ENCODE measurements around the gene COL6A2.

COL6A2 gene

DNA sequence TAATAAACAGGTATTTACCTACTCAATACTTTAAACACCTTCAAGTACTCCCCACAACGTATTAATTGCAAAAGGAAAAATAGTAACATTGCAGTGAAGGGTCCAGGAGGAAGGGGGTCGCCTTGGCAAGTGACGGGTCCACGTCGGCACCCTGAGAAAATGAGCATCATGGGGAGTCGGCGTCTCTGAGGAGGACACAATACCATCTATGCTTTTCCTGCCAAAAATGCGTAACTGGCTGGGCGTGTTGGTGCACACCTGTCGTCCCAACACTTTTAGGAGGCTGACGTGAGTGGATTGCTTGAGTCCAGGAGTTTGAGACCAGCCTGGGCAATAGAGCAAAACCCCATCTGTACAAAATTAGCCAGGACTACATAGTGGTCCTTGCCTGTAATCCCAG is 50.2 kb downstream of the COL6A2 start:
- Histone ChIP-seq H3K4me3 (no peak overlapping the region), H3K27ac (no peak overlapping the region)

DNA sequence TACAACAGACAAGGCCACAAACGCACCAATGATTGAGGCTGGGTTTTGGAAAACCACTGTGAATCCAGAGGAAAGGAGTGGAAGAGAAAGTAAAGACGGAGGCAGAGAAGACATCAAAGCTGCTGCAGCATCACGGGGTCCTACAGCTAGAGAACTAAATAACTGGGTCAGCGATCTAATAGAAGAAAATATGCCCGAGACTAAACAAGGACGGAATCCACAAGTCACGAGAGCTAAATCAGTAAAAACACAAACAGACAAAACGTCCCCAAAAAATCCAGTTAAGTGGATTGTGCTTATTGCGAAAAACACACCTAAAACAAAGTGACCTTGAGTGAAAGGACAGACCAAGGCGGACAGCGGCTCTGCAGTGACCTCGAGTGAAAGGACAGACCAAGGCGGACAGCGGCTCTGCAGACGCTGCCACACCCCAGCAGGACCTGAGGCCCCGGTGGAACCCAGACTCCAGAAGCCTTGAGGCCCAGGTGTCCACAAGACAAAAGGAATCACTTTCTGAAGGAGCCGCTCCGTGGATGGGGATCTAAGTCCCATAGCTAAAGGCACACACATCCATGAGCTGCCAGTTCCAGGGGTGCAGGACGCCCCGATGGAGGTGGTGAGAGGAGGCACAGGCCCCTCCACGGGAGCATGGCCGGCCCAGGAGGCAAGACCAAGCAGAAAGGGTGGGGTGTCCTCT is 51.4 kb downstream of the COL6A2 start:
- no peak overlapping the region for H3K27ac ChIP-seq
- no peak overlapping the region for H3K4me3 ChIP-seq

DNA sequence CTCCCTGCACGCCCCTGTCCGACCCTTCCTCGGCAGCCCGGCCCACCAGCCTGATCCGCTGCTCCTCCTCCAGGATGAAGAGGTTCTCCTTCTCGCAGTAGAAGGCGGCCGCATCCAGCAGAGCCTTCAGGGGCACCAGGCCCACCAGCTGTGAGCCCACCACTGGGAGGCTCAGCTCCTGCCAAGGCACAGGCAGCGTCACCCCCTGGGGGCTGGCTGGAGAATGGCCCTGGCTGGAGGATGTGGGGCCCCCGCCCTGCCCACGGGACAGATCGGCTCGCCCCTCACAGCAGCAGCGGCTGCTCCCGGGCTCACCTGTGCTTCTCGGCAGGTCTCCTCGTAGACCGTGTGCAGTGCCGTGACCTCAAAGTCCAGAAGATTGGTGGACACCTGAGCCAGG is 52.2 kb downstream of the COL6A2 start:
- no peak overlapping the region for H3K4me3 ChIP-seq
- no peak overlapping the region for H3K27ac ChIP-seq

DNA sequence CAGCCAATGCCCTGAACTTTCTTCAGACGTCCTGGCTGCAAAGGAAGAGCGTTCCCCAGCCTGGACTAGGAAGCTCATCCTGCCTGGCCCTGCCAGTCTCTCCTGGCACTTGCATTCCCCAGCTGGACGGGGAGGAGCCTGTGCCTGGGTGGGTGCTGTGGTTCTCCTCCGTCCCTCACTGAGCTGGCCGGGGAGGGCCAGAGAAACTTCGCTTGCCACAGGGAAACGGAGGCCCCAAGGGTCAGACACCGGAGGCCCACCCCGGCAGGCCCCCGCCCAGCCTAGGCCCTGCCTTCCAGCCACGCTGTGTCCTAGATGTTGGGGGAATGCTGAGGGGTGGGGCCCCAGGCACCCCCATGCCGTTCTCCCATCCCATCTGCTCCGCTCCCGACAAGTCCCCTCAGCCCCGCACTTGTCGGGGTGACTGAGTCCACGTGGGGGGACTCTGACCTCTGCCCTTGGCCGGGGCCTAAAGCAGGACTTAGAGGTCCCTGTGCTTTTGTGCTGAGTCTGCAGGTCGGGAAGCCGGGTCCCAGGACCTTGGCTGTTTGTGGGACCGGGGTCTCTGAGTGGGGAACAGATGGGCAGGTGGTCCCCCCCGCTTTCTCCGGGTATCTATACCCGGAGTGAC is 52.7 kb downstream of the COL6A2 start:
- no peak overlapping the region for H3K4me3 ChIP-seq
- H3K27ac ChIP-seq = no peak overlapping the region

DNA sequence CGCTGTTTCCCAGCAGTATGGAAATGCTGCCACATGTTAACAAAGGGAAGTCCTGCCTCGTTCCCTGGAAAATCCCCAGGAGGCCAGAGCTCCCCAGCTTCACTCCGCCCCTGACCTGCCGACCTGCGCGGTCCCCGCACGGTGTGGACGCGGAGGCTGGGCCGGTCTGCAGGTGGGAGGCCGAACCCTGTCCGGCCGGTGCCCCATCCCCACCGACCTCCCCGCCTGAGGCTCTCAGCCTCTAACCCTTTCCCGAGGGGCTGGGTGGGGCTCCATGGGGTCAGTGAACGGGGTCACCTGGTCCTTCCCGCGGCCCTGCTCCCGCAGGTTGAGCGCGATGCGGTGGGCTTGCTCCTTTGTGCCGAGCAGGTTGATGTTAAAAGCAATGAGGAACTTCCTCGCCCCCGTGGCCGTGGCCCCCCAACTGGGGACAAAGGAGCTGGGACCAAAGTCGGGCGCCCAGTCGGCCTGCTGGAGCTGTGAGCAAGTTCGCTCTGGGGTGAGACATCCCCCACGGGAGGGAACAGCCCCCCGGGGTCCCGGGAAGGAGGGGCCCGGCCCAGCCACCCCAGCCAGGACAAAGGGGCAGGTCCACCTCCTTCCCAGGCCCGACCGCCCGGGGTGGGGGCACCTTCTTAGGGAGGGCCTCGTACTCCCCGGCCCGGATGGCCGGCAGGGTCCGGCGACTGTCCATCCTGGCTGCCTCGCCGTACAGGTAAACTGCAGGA is 53.5 kb downstream of the COL6A2 start:
- H3K27ac ChIP-seq = no peak overlapping the region
- no peak overlapping the region for H3K4me3 ChIP-seq

DNA sequence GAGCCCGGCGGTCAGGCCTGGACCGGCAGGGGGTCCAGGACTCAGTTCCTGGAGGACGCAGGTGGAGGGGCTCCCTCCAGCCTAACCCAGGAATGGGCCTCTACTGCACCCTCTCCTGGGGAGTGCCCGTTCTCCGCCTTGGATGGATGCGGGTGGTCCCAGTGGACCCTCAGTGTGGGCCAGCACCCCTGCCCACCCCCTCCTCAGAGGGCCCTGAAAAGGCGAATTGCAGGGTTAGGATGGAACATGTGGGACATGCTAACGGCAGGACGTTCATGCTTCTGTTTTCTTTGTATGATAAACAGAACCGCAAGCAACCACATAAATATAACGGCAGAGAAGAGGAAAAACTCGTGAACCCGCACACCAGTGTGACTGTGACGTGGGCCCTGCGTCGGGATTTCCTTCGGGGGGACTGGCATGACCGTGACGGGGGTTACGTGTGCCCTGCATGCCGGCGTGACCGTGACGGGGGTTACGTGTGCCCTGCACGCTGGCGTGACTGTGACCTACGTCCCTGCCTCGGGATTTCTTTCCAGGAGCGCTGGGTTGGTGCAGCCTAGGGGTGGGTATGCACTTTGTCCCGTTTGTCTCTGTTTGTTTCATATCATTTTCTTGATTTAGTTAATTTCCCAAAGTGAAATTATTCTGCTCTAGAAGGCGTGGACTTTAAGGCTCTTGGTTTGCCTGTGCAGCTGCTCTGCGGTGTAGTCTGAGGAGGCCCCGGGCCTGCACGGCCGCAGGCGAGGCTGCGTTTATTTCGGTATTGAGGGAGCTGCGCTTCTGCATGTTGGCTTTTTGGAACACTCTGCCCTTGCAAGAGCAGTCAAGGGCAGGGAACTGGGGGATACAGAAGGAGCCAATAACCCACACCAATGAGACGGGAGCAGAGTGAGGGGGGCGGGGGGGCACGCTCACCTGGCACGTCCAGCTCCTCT is 54.3 kb downstream of the COL6A2 start:
- Histone ChIP-seq H3K4me3 (no peak overlapping the region), H3K27ac (no peak overlapping the region)

DNA sequence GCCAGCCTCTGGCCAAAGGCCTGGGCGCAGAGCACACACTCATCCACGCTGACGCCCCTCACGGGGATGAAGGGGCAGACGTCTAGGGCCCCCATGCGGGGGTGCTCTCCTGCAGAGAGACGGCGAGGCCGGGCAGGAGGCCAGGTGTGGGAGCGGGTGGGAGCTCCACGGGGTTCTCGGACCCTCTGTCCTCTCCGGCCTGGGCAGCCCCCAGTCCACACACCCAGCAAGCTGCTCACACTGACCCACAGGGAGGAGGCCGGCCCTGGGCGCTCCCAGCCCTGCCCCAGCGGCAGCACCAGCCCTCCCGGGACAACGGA is 55.0 kb downstream of the COL6A2 start:
- H3K4me3 ChIP-seq = no peak overlapping the region
- H3K27ac ChIP-seq = no peak overlapping the region

DNA sequence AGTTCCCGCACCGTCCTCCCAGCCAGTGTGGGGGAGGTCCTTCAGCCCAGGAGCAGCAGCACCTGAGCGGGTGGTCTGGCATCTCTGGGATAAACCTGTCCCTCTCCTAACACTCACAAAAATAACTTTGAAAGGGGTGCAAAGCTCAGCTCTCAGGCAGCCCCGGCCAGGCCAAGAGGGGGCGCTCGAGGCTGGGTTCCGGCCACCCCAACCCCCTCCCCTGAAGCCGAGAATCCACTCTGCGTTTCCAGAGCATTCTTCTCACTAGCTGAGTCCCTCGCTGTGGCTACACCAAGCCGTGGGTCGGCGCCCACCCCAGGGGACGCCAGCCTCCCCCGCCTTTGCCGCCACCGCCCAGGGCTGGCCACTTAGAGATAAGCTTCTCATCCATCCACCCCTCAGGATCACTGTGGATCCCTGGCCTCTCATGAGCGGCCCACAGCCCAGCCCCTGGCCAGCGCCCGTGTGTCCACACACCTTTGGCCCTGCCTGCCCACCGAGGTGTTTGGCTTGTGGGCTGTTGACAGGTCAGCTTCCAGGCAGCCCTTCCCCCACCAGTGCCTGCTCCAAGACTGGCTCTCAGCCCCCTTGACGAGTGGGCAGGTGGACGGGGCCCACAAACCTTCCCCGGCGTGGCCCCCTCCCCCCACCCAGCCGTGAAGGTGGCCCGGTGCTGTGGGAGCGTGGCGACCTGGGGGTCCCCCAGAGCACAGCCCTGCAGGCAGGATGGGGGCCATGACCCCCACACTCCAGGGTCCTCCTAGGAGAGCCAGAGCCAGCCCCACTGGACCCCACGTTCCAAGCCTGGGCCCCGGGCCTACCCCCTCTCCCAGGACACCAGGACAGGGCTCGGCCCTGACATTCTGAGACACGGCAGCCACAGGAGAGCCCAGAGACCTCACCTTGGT is 55.6 kb downstream of the COL6A2 start:
- Histone ChIP-seq H3K27ac (no peak overlapping the region), H3K4me3 (no peak overlapping the region)

DNA sequence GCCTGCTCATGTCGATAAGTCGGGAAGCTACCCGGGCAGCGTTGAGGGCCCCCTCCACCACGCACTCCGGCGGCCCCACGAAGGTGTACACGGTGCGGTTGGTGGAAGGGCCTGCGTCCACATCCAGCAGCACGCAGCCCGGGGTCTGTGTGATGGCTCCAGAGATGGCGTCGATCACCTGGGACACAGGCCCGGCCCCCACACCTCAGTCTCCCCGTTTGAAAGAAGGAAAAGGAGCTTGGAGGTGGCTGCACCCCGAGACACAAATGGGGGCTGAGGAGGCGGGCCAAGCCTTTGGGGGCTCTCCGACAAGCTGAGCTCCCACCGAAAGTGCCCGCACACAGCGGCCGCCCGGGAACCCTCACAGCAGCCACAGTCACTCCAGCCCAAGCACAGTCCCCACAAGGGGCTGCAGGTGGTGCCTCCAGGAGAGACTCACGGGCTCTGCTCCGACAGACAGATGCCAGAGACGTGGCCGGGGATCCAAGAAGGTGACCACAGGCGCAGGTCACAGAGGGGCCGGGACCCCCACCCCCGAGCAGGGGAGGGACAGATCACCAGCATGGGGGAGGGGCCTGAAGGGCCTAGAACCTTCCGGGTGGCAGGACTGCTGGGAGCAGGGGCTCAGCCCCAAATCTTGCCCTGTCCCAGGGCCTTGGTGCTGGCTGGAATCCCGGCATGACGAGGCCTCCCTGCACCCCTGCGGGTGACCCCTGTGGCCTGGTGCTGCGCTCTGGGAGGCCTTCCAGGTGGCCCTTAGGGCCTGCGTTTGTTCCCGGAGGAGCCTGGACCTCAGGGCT is 56.4 kb downstream of the COL6A2 start:
- H3K27ac ChIP-seq = no peak overlapping the region
- no peak overlapping the region for H3K4me3 ChIP-seq

DNA sequence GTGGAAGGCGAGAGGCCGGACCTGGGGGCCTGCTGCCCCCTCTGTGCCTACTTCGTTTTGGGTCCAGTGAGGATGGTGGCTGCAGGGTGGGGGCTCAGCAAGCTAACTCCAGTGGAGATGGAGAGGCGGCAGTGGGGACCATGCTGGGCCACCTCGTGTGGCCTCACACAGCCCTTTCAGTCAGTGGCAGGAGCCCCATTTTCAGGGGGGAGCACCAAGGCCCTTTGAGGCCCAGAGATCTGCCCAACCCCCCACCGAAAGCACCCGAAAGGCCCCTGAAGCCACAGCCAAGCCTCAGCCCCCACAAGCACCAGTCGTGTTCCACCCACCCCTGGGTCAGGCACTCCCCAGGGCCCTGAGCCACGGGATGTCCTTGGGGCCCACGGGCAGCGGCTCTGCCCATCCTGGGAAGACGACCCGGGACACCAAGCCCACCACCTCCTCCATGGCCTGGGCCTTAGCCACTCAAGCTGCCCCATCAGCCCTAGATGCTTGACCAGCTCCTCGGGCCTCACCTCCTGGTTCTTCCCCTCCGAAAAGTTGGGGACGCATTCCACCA is 57.1 kb downstream of the COL6A2 start:
- no peak overlapping the region for H3K4me3 ChIP-seq
- H3K27ac ChIP-seq = no peak overlapping the region

DNA sequence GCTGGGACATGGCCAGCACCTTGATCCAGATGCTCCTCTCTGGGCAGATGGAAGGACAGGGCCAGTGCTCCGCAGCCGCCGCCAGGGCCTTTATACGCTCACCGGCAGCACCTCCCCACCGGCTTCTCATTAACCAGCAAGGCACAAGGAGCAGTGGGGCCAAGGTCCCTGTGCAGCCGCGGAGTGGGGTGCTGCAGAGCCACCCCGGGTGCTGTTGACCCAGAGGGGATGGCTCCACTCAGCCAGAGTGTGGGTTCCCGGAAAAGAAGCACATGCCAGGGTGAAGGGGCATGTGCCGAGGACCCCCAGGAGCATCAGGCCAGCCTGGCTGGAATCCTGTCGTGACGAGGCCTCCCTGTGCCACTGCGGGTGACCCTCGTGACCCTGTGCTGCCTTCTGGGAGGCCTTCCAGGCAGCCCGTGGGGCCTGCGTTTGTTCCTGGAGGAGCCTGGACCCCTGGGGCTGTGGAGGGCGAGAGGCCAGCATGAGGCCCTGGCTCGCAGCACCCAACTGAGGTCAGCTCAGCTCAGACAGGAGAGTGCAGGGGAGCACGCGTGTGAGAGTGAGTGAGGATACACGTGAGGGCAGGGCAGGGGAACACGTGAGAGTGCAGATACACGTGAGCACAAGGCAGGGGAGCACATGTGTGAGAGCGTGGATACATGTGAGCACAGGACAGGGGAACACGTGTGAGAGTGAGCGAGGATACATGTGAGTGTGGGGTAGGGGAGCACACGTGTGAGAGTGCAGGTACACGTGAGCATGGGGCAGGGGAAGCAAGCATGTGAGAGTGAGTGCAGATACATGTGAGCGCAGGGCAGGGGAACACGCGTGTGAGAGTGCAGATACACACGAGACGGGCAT is 57.8 kb downstream of the COL6A2 start, which contains the start of gene FTCD:
Gene FTCD (minus strand): TSS at position 66 of the 864 bp plus-strand sequence. CDS start 56 bp downstream, at position 10.
- no peak within 1 kb of the TSS for H3K4me3 ChIP-seq
- H3K27ac ChIP-seq = no peak within 1 kb of the TSS

DNA sequence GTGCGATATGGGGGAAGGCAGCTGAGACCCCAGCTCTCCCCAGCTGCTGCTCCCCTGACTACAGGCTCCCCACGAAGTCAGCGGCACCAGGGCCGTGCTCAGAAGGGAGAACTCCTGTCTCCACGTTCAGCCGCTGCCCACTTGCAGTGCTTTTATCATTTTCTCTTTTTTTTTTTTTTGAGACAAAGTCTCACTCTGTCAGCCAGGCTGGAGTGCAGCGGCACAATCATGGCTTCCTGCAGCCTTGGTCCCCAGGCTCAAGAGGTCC is 58.4 kb downstream of the COL6A2 start:
- no peak overlapping the region for H3K4me3 ChIP-seq
- H3K27ac ChIP-seq = no peak overlapping the region

DNA sequence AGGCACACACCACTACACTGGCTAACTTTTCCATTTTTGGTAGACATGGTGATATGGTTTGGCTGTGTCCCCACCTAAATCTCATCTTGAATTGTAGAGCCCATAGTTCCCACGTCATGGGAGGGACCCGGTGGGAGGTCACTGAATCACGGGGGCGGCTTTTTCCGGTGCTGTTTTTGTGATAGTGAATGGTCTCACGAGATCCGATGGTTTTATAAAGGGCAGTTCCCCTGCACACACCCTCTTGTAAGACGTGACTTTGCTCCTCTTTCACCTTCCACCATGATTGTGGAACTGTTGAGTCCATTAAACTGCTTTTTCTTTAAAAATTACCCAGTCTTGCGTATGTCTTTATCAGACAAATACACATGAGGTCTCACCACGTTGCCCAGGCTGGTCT is 58.8 kb downstream of the COL6A2 start:
- Histone ChIP-seq H3K27ac (no peak overlapping the region), H3K4me3 (no peak overlapping the region)

DNA sequence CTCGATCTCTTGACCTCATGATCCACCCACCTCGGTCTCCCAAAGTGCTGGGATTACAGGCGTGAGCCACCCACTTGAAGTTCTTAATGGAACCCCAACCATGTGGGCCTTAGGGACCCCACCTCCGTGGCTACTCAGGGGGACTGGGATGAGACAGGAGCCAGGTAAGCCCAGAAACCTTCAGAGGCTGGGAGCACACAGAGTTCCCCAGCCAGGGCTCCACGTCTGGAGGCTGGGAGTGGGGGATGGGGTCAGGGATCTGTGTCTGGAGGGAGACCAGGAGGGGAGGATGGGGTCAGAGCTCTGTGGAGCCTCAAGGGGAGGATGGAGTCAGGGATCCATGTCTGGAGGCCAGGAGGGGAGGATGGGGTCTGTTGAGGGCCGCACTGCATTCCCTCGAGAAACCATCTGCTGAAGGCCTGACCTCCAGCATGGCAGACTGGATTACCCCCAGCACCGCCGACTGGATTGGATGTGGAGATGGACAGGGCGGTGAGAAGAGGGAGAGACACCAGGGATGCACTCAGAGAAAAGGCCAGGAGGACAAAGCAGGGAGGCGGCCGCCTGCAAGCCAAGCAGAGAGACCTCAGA is 59.6 kb downstream of the COL6A2 start:
- no peak overlapping the region for H3K4me3 ChIP-seq

DNA sequence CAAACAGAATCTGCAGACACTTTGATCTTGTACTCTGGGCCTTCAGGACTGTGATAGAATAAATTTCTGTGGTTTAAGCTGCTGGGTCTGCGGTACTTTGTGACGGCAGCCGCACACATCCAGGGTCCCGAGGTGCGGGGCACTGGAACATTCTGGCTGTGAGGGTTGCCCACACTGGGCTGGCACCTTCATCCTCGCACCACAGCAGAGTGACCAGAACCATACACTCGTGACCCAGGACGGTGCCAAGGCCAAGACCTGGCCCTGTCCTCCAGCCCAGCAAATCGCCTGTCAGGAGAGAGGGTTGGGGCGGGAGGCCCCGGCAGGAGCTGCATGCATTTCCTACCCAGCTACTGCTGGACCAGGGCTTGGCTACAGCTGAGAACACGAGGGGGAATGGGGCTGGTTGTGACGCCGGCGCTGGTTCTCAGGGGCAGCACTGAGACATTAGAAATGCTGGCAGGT is 60.1 kb downstream of the COL6A2 start:
- no peak overlapping the region for H3K27ac ChIP-seq

More for the DNA sequence above, 59.6 kb downstream of the COL6A2 start:
- no peak overlapping the region for H3K27ac ChIP-seq

DNA sequence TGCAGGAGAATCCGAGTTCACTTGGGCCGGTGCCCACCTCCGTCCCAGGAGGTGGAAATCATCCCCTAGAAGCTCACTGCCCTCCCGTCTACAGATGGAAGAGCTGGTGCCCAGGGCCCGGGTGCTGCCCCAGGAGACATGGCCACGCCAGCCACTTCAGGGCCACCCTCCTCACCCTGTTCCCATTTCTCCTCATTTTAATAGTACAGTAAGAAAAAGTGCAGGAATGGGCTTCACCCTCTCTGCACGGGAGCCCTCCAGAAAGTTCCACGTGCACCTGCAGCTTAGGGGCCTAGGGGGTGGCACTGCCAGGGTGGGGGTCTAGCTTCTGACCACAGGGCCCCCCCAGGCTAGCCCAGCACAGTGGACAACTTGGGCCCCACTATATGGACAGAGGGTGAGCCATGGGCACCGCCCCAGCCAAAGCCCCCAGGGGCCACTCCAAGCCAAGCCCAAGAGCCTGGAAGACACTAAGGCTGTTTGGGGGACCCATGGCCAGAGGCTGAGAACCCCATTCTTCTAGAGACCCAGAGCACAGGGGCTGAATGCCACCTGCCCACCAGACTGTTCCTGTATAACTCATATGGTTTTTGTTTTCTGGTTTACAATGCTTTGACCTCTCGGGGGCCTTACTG is 60.9 kb downstream of the COL6A2 start:
- H3K4me3 ChIP-seq = no peak overlapping the region
- H3K27ac ChIP-seq = no peak overlapping the region

More for the DNA sequence above, 60.1 kb downstream of the COL6A2 start:
- no peak overlapping the region for H3K4me3 ChIP-seq

All from skin epidermis (tissue), 12 donors.